ENCODE measurements around the gene LYSMD3. TPM values are rescaled to one million over a fixed set of nuclear protein-coding genes. Genes with fewer than 3 reads are reported as not detected.

LYSMD3 gene
- total RNA-seq, 1 donor = 25.8 TPM

GRCh38 chr5:90534922-90535321, 5.5 kb upstream of the LYSMD3 start:
- TF ChIP-seq CTCF (IDR thresholded peaks at IDR 0.05; ENCODE audit: insufficient read depth, low read length) = no peak
- DNase-seq (ENCODE audit: low read depth) = no peak
- no peak overlapping the region for H3K4me3 ChIP-seq (ENCODE audit: low read depth, low read length)

GRCh38 chr5:90533794-90534193, 4.4 kb upstream of the LYSMD3 start:
- no peak for TF ChIP-seq CTCF (IDR thresholded peaks at IDR 0.05; ENCODE audit: insufficient read depth, low read length)
- H3K4me3 ChIP-seq (ENCODE audit: low read depth, low read length) = no peak overlapping the region
- no peak for DNase-seq (ENCODE audit: low read depth)

GRCh38 chr5:90530736-90531487, 1.5 kb upstream of the LYSMD3 start:
- DNase-seq (ENCODE audit: low read depth) = peak; percentile 17
- no peak overlapping the region for H3K4me3 ChIP-seq (ENCODE audit: low read depth, low read length)
- no peak for TF ChIP-seq CTCF (IDR thresholded peaks at IDR 0.05; ENCODE audit: insufficient read depth, low read length)

- H3K4me3 ChIP-seq (ENCODE audit: low read depth, low read length) = peak overlapping the region; percentile 99
- TF ChIP-seq CTCF (IDR thresholded peaks at IDR 0.05; ENCODE audit: insufficient read depth, low read length) = peak; percentile 83
- peak; percentile 84 for DNase-seq (ENCODE audit: low read depth)
Observed at GRCh38 chr5:90529939-90530677, 724 bp upstream of the LYSMD3 start.

- peak overlapping the region; percentile 99 for H3K4me3 ChIP-seq (ENCODE audit: low read depth, low read length)
- TF ChIP-seq CTCF (IDR thresholded peaks at IDR 0.05; ENCODE audit: insufficient read depth, low read length) = no peak
- DNase-seq (ENCODE audit: low read depth) = peak; percentile 32
Observed at GRCh38 chr5:90528601-90529193, 687 bp downstream of the LYSMD3 start.

- no peak overlapping the region for H3K4me3 ChIP-seq (ENCODE audit: low read depth, low read length)
- no peak for TF ChIP-seq CTCF (IDR thresholded peaks at IDR 0.05; ENCODE audit: insufficient read depth, low read length)
- DNase-seq (ENCODE audit: low read depth) = no peak
Observed at GRCh38 chr5:90519081-90519480, 10.3 kb downstream of the LYSMD3 start.

All from fibroblast of the aortic adventitia (primary cell).